ENCODE results near the gene GLDC. TPM values are rescaled to one million over a fixed set of nuclear protein-coding genes. Genes with fewer than 3 reads are reported as not detected.

Gene GLDC
- total RNA-seq, 1 experiment from 2014 or later, result 1.5 TPM

- Histone ChIP-seq H2AFZ (no peak overlapping the region), H3K4me2 (no peak overlapping the region), H3F3A (ENCODE audit: insufficient read depth, low read depth) (no peaks in the 10 kb centered on the region), H3K9me2 (ENCODE audit: insufficient read depth) (no peaks in the 10 kb centered on the region), H3K4me3 (no peak overlapping the region), H3K27me3 (ENCODE audit: insufficient read depth, low read depth) (no peaks in the 10 kb centered on the region), H3K79me2 (ENCODE audit: low read depth) (no peaks in the 10 kb centered on the region), H3K36me3 (ENCODE audit: low read depth) (no peaks in the 10 kb centered on the region), H3K9me3 (ENCODE audit: insufficient read depth, low read depth) (no peaks in the 10 kb centered on the region), H4K20me1 (ENCODE audit: insufficient read depth) (no peaks in the 10 kb centered on the region), H3K27ac (no peak overlapping the region), H3K4me1 (replicated peaks; ENCODE audit: insufficient read depth) (no peaks in the 10 kb centered on the region)
- TF ChIP-seq CTCF (conservative IDR thresholded peaks at IDR 0.05), result no peak
- TF ChIP-seq EZH2 (IDR thresholded peaks at IDR 0.05; ENCODE audit: low read depth), result no peak
- no TSS peak for BruUV-seq (replicated peaks)
- CTCF ChIA-PET, result no interaction called here
- DNase-seq, result no peak
- intact Hi-C loops (cut with micrococcal nuclease; ENCODE audit: unreplicated experiment), result no loop called here
- POLR2A ChIA-PET (ENCODE audit: unreplicated experiment), result no interaction called here
These were observed 36.0 kb downstream of the GLDC start for GRCh38 chr9:6609497-6610016.

DNA sequence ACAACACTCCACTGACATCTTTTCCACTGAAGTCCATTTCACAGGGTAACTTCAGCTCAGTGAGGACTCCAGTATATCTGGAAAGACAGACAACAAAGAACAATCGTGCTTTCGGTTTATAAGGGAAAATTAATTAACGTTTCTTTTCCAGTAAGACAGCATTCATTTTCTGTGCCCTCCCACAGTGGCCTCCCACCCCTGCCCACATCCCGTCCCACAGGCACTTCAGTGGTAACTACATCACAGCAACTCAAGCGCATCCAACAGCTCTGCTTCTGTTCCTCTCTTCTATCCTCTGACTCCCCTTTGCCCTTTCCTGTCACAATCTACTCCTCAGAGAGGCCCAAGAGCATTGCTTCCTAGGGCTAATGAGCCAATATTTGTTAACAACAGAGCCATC is 40.3 kb downstream of the GLDC start:
- ChIA-PET POLR2A (ENCODE audit: unreplicated experiment) (no interaction called here), CTCF (no interaction called here)
- Histone ChIP-seq H3K79me2 (ENCODE audit: low read depth) (no peaks in the 10 kb centered on the region), H3K4me2 (no peak overlapping the region), H3K36me3 (ENCODE audit: low read depth) (no peaks in the 10 kb centered on the region), H3K9me3 (ENCODE audit: insufficient read depth, low read depth) (no peaks in the 10 kb centered on the region), H3K27ac (no peak overlapping the region), H3K27me3 (ENCODE audit: insufficient read depth, low read depth) (no peaks in the 10 kb centered on the region), H4K20me1 (ENCODE audit: insufficient read depth) (no peaks in the 10 kb centered on the region), H3K4me1 (replicated peaks; ENCODE audit: insufficient read depth) (no peaks in the 10 kb centered on the region), H3F3A (ENCODE audit: insufficient read depth, low read depth) (no peaks in the 10 kb centered on the region), H3K4me3 (no peak overlapping the region), H3K9me2 (ENCODE audit: insufficient read depth) (no peaks in the 10 kb centered on the region), H2AFZ (no peak overlapping the region)
- TF ChIP-seq CTCF (conservative IDR thresholded peaks at IDR 0.05) (no peak), EZH2 (IDR thresholded peaks at IDR 0.05; ENCODE audit: low read depth) (no peak)
- BruUV-seq (replicated peaks), result no TSS peak
- intact Hi-C loops (cut with micrococcal nuclease; ENCODE audit: unreplicated experiment), result no loop called here
- DNase-seq, result no peak

DNA sequence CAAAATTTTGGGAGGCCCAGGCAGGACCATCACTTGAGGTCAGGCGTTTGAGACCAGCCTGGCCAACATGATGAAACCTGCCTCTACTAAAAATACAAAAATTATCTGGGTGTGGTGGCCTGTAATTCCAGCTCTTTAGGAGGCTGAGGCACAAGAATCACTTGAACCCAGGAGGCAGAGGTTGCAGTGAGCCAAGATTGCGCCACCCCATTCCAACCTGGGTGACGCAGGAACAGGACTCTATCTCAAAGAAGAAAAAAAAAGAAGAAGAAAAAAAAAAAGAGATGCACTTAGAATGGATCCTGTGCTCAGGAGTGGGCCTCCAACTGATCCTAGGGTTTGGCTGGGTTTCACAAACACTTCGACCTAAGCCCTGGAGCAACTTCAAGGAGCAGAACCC is 45.1 kb downstream of the GLDC start:
- H4K20me1 ChIP-seq (ENCODE audit: insufficient read depth), result no peaks in the 10 kb centered on the region
- H2AFZ ChIP-seq, result no peak overlapping the region
- TF ChIP-seq CTCF (conservative IDR thresholded peaks at IDR 0.05) (no peak), EZH2 (IDR thresholded peaks at IDR 0.05; ENCODE audit: low read depth) (no peak)
- no peaks in the 10 kb centered on the region for H3K36me3 ChIP-seq (ENCODE audit: low read depth)
- H3K79me2 ChIP-seq (ENCODE audit: low read depth), result no peaks in the 10 kb centered on the region
- ChIA-PET POLR2A (ENCODE audit: unreplicated experiment) (no interaction called here), CTCF (no interaction called here)
- no peaks in the 10 kb centered on the region for H3K4me1 ChIP-seq (replicated peaks; ENCODE audit: insufficient read depth)
- intact Hi-C loops (cut with micrococcal nuclease; ENCODE audit: unreplicated experiment), result no loop called here
- no peak for DNase-seq
- no peak overlapping the region for H3K27ac ChIP-seq
- H3K27me3 ChIP-seq (ENCODE audit: insufficient read depth, low read depth), result no peaks in the 10 kb centered on the region
- no peaks in the 10 kb centered on the region for H3K9me3 ChIP-seq (ENCODE audit: insufficient read depth, low read depth)
- H3K4me2 ChIP-seq, result no peak overlapping the region
- H3K9me2 ChIP-seq (ENCODE audit: insufficient read depth), result no peaks in the 10 kb centered on the region
- BruUV-seq (replicated peaks), result no TSS peak
- no peak overlapping the region for H3K4me3 ChIP-seq
- no peaks in the 10 kb centered on the region for H3F3A ChIP-seq (ENCODE audit: insufficient read depth, low read depth)
